K562 (cell line): ENCODE data around the gene RBM12. TPM values are rescaled to one million over a fixed set of nuclear protein-coding genes. Genes with fewer than 3 reads are reported as not detected.

ENCODE experiments used
- BRF1 ChIP-seq: IDR thresholded peaks from 3 replicates; pipeline ENCODE4 v1.6.1; 2011; ENCODE audit warnings: borderline replicate concordance, mild to moderate bottlenecking; ENCODE audit not compliant: insufficient read length; ENCODE audit errors: extremely low read depth
- FIP1L1 ChIP-seq: fragments of 200-400 bp; formaldehyde crosslinking; IDR thresholded peaks from 2 replicates; pipeline ENCODE4 v1.6.1; 2018; ENCODE audit warnings: mild to moderate bottlenecking, low read depth, low read length; ENCODE audit not compliant: poor library complexity, severe bottlenecking
- HLTF ChIP-seq: fragments of 450-650 bp; IDR thresholded peaks from 2 replicates; pipeline ENCODE4 v1.6.1; 2016
- IRF1 ChIP-seq: sonication (generic); formaldehyde crosslinking; IDR thresholded peaks from 2 replicates; pipeline ENCODE4 v1.8.0; 2022; ENCODE audit warnings: missing genetic modification reagents, mild to moderate bottlenecking, borderline replicate concordance
- MBD2 ChIP-seq: sonication (generic); IDR thresholded peaks from 2 replicates; pipeline ENCODE4 v1.6.1; 2016; ENCODE audit warnings: low read depth, borderline replicate concordance
- PRDM10 ChIP-seq: fragments of 450-650 bp; IDR thresholded peaks from 2 replicates; pipeline ENCODE4 v1.6.1; 2018; ENCODE audit not compliant: partially characterized antibody
- PURB ChIP-seq: sonication (generic); formaldehyde crosslinking; IDR thresholded peaks from 2 replicates; pipeline ENCODE4 v1.9.0; 2021; ENCODE audit warnings: low read depth, mild to moderate bottlenecking, missing genetic modification reagents
- RBM15 ChIP-seq: fragments of 200-400 bp; formaldehyde crosslinking; IDR thresholded peaks from 2 replicates; pipeline ENCODE4 v1.6.1; 2018; ENCODE audit warnings: mild to moderate bottlenecking, low read length, moderate library complexity; ENCODE audit not compliant: insufficient read depth
- ZNF318 ChIP-seq, 2 experiments: fragments of 450-650 bp; IDR thresholded peaks; 2 replicates each; pipeline ENCODE4 v1.6.1; 2016; ENCODE audit warnings: mild to moderate bottlenecking in 2 of 2, borderline replicate concordance in 1 of 2, low read depth in 1 of 2, moderate library complexity in 1 of 2
- ZNF584 ChIP-seq: fragments of 200-800 bp; sonication (Bioruptor generic); IDR thresholded peaks from 2 replicates; pipeline ENCODE4 v1.6.1; 2016; ENCODE audit warnings: low read depth, mild to moderate bottlenecking, missing genetic modification characterization, missing compliant biosample characterization
- ZNF766 ChIP-seq: fragments of 200-800 bp; sonication (Bioruptor generic); conservative IDR thresholded peaks from 2 replicates; pipeline ENCODE4 v1.6.1; 2016; ENCODE audit warnings: missing genetic modification characterization, missing compliant biosample characterization
- polyA plus RNA-seq, 8 experiments: library from polyadenylated mRNA; depleted of rRNA in 4 of 8; stranded (reverse) in 5 of 8; unstranded in 3 of 8; fragments of >200 nt; fragmentation: Nextera tagmentation in 2 of 8; fragmentation: Illumina TruSeq in 1 of 8; extraction: Ambion mirVana in 2 of 8; extraction: Trizol in 1 of 8; gene quantifications; 2 replicates each; pipeline versions ENCODE4 v1.2.1 to v1.2.3, GENCODE V29; 2011 to 2014; ENCODE audit warnings: inconsistent platforms in 1 of 8, missing spikeins in 1 of 8
- total RNA-seq, 7 experiments: library from RNA; depleted of rRNA in 6 of 7; stranded (reverse); fragments of >200 nt in 6 of 7; fragmentation: Illumina TruSeq in 2 of 7; extraction: Trizol in 2 of 7; gene quantifications; 2 replicates each; pipeline versions ENCODE4 v1.2.1 to v1.2.3, GENCODE V29; 2011 to 2021; ENCODE audit warnings: low replicate concordance in 1 of 7

RBM12 gene
- total and polyA plus RNA-seq, 9 of the 15 experiments (the other 6 are each of a cell fraction or from before 2014, with no cell fraction given) = 5.0 to 162 (median 73.3) TPM

- TF ChIP-seq ZNF318 (IDR thresholded peaks at IDR 0.05; ENCODE audit: borderline replicate concordance in 1 of 2, low read depth in 1 of 2) (no peak), BRF1 (no peak), RBM15 (no peak), FIP1L1 (peak; percentile 26), PRDM10 (peak; percentile 34), ZNF766 (CRISPR knock-in tag) (no peak), HLTF (no peak), IRF1 (CRISPR knock-in tag) (0 out of 2 replicates have a peak, but pooled peaks have one; percentile 79), MBD2 (no peak), ZNF584 (CRISPR knock-in tag) (no peak), PURB (CRISPR knock-in tag) (no peak)
Observed at GRCh38 chr20:35600993-35601973, 63.4 kb downstream of the RBM12 start (continued).
